Caco-2 (cell line): ENCODE data around the gene NEXN. TPM values are rescaled to one million over a fixed set of nuclear protein-coding genes. Genes with fewer than 3 reads are reported as not detected.
"Not testable (repeated sequence)": the region's sequence is repeated elsewhere in the genome, so short reads cannot be mapped to it uniquely, and the experiment has no call there.

Experiments
- BruUV-seq: library from RNA; stranded (reverse); fragments of 400-500 nt; replicated peaks from 2 replicates; lab custom pipeline; 2021; lab: Mats Ljungman, UMichigan
- CTCF ChIA-PET: fragments of 300-600 bp; sonication (Branson Sonifier 250); formaldehyde crosslinking; loops from one replicate; lab custom pipeline; 2022; ENCODE audit warnings: antibody characterized with exemption; lab: Charles Lee
- POLR2A ChIA-PET: fragments of 300-600 bp; sonication (Branson Sonifier 250); formaldehyde crosslinking; loops from one replicate; lab custom pipeline; 2022; ENCODE audit warnings: antibody characterized with exemption; lab: Charles Lee
- DNase-seq, 2 experiments: peaks; one replicate each; pipeline versions ENCODE4 v3.0.0 to v3.0.0-alpha.2; 2020 to 2022
- H3K27me3 ChIP-seq: replicated peaks from 2 replicates; pipeline ENCODE4 v1.6.0; 2011; ENCODE audit warnings: low read length; ENCODE audit not compliant: control insufficient read depth, insufficient read depth
- H3K36me3 ChIP-seq: 2 replicates; pipeline ENCODE4 v1.5.1; 2011; ENCODE audit warnings: low read length; ENCODE audit not compliant: control insufficient read depth, insufficient read depth
- H3K4me1 ChIP-seq: fragments of 250-450 bp; sonication (Bioruptor Pico); 2 replicates; pipeline ENCODE4 v1.5.1; 2020; ENCODE audit warnings: mild to moderate bottlenecking
- H3K4me3 ChIP-seq: 2 replicates; pipeline ENCODE4 v1.5.1; 2011; ENCODE audit warnings: low read depth, mild to moderate bottlenecking, control low read depth, low read length
- H3K9me3 ChIP-seq: fragments of 250-450 bp; sonication (Bioruptor Pico); 2 replicates; pipeline ENCODE4 v1.5.1; 2020; ENCODE audit warnings: mild to moderate bottlenecking, moderate library complexity
- H3K27ac Mint-ChIP-seq: one replicate; pipeline ENCODE4 v1.8.0; 2022; ENCODE audit warnings: mixed read lengths; ENCODE audit not compliant: unreplicated experiment
- H3K27me3 Mint-ChIP-seq: one replicate; pipeline ENCODE4 v1.8.0; 2022; ENCODE audit warnings: mixed read lengths; ENCODE audit not compliant: insufficient read depth, unreplicated experiment
- H3K36me3 Mint-ChIP-seq: one replicate; pipeline ENCODE4 v1.8.0; 2022; ENCODE audit warnings: mild to moderate bottlenecking, mixed read lengths; ENCODE audit not compliant: insufficient read depth, unreplicated experiment
- H3K4me1 Mint-ChIP-seq: one replicate; pipeline ENCODE4 v1.8.0; 2022; ENCODE audit warnings: low read depth, mixed read lengths; ENCODE audit not compliant: unreplicated experiment
- H3K4me3 Mint-ChIP-seq: one replicate; pipeline ENCODE4 v1.8.0; 2022; ENCODE audit warnings: mild to moderate bottlenecking, moderate library complexity, mixed read lengths; ENCODE audit not compliant: unreplicated experiment
- H3K9me3 Mint-ChIP-seq: one replicate; pipeline ENCODE4 v1.8.0; 2022; ENCODE audit warnings: mixed read lengths; ENCODE audit not compliant: unreplicated experiment
- intact Hi-C: fragments of 100-400 bp; cut with micrococcal nuclease; formaldehyde crosslinking; loops from one replicate; pipeline ENCODE4 v1.10.0; 2022; ENCODE audit not compliant: unreplicated experiment
- total RNA-seq: library from RNA; stranded (reverse); gene quantifications from 2 replicates; pipeline ENCODE4 v1.2.3, GENCODE V29; 2022
- TF ChIP-seq, protein P1 (sequence below), 2 experiments: fragments of 200-600 bp in 1 of 2; IDR thresholded peaks; 1 replicate in 1 of 2; 2 replicates in 1 of 2; pipeline versions ENCODE4 v1.5.1 to v1.8.0; 2011 to 2022; ENCODE audit warnings: antibody characterized with exemption in 1 of 2, control low read depth in 1 of 2, inconsistent platforms in 1 of 2, low read depth in 1 of 2, low read length in 1 of 2, mild to moderate bottlenecking in 1 of 2, moderate library complexity in 1 of 2; ENCODE audit not compliant: insufficient read depth in 1 of 2, severe bottlenecking in 1 of 2, unreplicated experiment in 1 of 2

The NEXN gene
- total RNA-seq, 1 experiment from 2014 or later, result 1.1 TPM

GRCh38 chr1:77978293-77978968 lies 90.0 kb downstream of the NEXN start:
- Mint-ChIP-seq H3K4me3 (no peak overlapping the region), H3K9me3 (no peaks in the 10 kb centered on the region), H3K4me1 (no peaks in the 10 kb centered on the region), H3K27me3 (no peaks in the 10 kb centered on the region), H3K36me3 (peaks cover 30% of the 10 kb centered on the region), H3K27ac (no peak overlapping the region)
- BruUV-seq, result TSS peak; percentile 63
- peak overlapping the region; percentile 89 for H3K4me3 ChIP-seq
- DNase-seq, result peak; percentile 74 to 85
- CTCF ChIA-PET, result interaction anchor here (1.4 kb wide), 1 partner anchor 136 kb away, joined by 6 read pairs; no protein-coding TSS in a partner anchor
- peaks cover 17% of the 10 kb centered on the region for H3K4me1 ChIP-seq
- no peaks in the 10 kb centered on the region for H3K9me3 ChIP-seq
- TF ChIP-seq, protein P1, sequence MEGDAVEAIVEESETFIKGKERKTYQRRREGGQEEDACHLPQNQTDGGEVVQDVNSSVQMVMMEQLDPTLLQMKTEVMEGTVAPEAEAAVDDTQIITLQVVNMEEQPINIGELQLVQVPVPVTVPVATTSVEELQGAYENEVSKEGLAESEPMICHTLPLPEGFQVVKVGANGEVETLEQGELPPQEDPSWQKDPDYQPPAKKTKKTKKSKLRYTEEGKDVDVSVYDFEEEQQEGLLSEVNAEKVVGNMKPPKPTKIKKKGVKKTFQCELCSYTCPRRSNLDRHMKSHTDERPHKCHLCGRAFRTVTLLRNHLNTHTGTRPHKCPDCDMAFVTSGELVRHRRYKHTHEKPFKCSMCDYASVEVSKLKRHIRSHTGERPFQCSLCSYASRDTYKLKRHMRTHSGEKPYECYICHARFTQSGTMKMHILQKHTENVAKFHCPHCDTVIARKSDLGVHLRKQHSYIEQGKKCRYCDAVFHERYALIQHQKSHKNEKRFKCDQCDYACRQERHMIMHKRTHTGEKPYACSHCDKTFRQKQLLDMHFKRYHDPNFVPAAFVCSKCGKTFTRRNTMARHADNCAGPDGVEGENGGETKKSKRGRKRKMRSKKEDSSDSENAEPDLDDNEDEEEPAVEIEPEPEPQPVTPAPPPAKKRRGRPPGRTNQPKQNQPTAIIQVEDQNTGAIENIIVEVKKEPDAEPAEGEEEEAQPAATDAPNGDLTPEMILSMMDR (IDR thresholded peaks at IDR 0.05; ENCODE audit: insufficient read depth in 1 of 2, low read depth in 1 of 2, low read length in 1 of 2, severe bottlenecking in 1 of 2, unreplicated experiment in 1 of 2), result no peak
- intact Hi-C loops, result loop anchor here (5.0 kb wide), 1 partner anchor 69 kb away; the partner anchor contains the start of gene GIPC2
- no peaks in the 10 kb centered on the region for H3K27me3 ChIP-seq
- POLR2A ChIA-PET, result interaction anchor here (0.5 to 1.9 kb wide), 5 partner anchors 10 to 339 kb away, joined by 3 to 25 read pairs (median 4); partner anchors contain the start of gene DNAJB4
- no peaks in the 10 kb centered on the region for H3K36me3 ChIP-seq

GRCh38 chr1:77978969-77979876 lies 90.8 kb downstream of the NEXN start, which contains the start of gene FUBP1:
Gene FUBP1, minus strand, starts transcription at chr1:77979072. Its CDS starts 68 bp downstream, at chr1:77979004.
- Mint-ChIP-seq H3K4me3 (no peak within 1 kb of the TSS), H3K27me3 (no peaks in the 10 kb centered on the region), H3K9me3 (no peaks in the 10 kb centered on the region), H3K4me1 (no peaks in the 10 kb centered on the region), H3K36me3 (peaks cover 23% of the 10 kb centered on the region), H3K27ac (no peak within 1 kb of the TSS)
- BruUV-seq, result TSS peak; percentile 81
- intact Hi-C loops, result loop anchor here (1.0 to 5.0 kb wide), 4 partner anchors 19 to 135 kb away; partner anchors contain the start of genes DNAJB4 and GIPC2
- peak within 1 kb of the TSS; percentile 89 for H3K4me3 ChIP-seq
- peaks cover 24% of the 10 kb centered on the region for H3K4me1 ChIP-seq
- CTCF ChIA-PET, result interaction anchor here (1.4 kb wide), 1 partner anchor 135 kb away, joined by 6 read pairs; no protein-coding TSS in a partner anchor
- H3K27me3 ChIP-seq, result no peaks in the 10 kb centered on the region
- POLR2A ChIA-PET, result interaction anchor here (0.6 to 1.9 kb wide), 4 partner anchors 11 to 340 kb away, joined by 3 to 25 read pairs (median 4); partner anchors contain the start of gene DNAJB4
- TF ChIP-seq, protein P1 (IDR thresholded peaks at IDR 0.05; ENCODE audit: insufficient read depth in 1 of 2, low read depth in 1 of 2, low read length in 1 of 2, severe bottlenecking in 1 of 2, unreplicated experiment in 1 of 2), result peak; percentile 35 to 66
- DNase-seq, result peak; percentile 91 to 95
- no peaks in the 10 kb centered on the region for H3K36me3 ChIP-seq
- no peaks in the 10 kb centered on the region for H3K9me3 ChIP-seq

GRCh38 chr1:77983352-77983996 lies 95.0 kb downstream of the NEXN start:
- H3K27me3 Mint-ChIP-seq, H3K36me3 Mint-ChIP-seq, intact Hi-C loops, POLR2A ChIA-PET, H3K9me3 Mint-ChIP-seq, H3K27me3 ChIP-seq, H3K36me3 ChIP-seq, BruUV-seq, H3K4me3 ChIP-seq, H3K4me1 Mint-ChIP-seq, H3K9me3 ChIP-seq, CTCF ChIA-PET: not testable (repeated sequence)
- Mint-ChIP-seq H3K4me3 (peak overlapping the region; percentile 64), H3K27ac (peak overlapping the region; percentile 83)
- H3K4me1 ChIP-seq, result peaks cover 16% of the 10 kb centered on the region
- peak; percentile 40 to 50 for DNase-seq
